ENCODE measurements around the gene COMP.

COMP gene

DNA sequence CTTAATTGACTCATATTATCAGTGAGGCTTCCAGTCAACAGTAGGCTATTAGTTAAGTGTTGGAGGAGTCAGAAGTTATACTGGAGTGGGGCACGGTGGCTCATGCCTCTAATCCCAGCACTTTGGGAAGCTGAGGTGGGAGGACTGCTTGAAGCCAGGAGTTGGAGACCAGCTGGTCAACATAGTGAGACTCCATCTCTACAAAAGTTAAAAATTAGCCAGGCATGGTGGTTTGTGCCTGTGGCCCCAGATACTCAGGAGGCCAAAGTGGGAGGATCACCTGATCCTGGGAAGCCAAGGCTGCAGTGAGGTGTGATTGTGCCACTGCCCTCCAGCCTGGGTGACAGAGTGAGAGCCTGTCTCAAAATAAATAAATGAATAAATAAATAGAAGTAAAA is 53.2 kb downstream of the COMP start:
- H3K27ac ChIP-seq (ENCODE audit: low read depth, low read length), result no peak overlapping the region
- H4K20me1 ChIP-seq (ENCODE audit: control insufficient read depth, insufficient read depth, low read depth, low read length), result 0 out of 2 replicates have a peak, but pooled peaks cover 4% of the 10 kb centered on the region
- no peak overlapping the region for H3K4me3 ChIP-seq (ENCODE audit: low read length)
- H3F3A ChIP-seq (ENCODE audit: control insufficient read depth, insufficient read depth), result no peaks in the 10 kb centered on the region
- no peaks in the 10 kb centered on the region for H3K36me3 ChIP-seq (ENCODE audit: control insufficient read depth, low read length)
- TF ChIP-seq, protein P1, sequence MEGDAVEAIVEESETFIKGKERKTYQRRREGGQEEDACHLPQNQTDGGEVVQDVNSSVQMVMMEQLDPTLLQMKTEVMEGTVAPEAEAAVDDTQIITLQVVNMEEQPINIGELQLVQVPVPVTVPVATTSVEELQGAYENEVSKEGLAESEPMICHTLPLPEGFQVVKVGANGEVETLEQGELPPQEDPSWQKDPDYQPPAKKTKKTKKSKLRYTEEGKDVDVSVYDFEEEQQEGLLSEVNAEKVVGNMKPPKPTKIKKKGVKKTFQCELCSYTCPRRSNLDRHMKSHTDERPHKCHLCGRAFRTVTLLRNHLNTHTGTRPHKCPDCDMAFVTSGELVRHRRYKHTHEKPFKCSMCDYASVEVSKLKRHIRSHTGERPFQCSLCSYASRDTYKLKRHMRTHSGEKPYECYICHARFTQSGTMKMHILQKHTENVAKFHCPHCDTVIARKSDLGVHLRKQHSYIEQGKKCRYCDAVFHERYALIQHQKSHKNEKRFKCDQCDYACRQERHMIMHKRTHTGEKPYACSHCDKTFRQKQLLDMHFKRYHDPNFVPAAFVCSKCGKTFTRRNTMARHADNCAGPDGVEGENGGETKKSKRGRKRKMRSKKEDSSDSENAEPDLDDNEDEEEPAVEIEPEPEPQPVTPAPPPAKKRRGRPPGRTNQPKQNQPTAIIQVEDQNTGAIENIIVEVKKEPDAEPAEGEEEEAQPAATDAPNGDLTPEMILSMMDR (IDR thresholded peaks at IDR 0.05; ENCODE audit: low read depth, low read length, poor library complexity, severe bottlenecking), result no peak
- TF ChIP-seq EZH2phosphoT487 (IDR thresholded peaks at IDR 0.05; ENCODE audit: borderline replicate concordance, low read length), result no peak
- no peaks in the 10 kb centered on the region for H3K9me3 ChIP-seq (ENCODE audit: control insufficient read depth, insufficient read depth, low read length)
- no peak overlapping the region for H3K4me2 ChIP-seq (ENCODE audit: low read length)
- H3K4me1 ChIP-seq (ENCODE audit: control insufficient read depth, low read length), result no peaks in the 10 kb centered on the region
- H3K79me2 ChIP-seq (ENCODE audit: control insufficient read depth, low read length), result no peaks in the 10 kb centered on the region
- H3K9me2 ChIP-seq (replicated peaks; ENCODE audit: control insufficient read depth, low read length), result no peaks in the 10 kb centered on the region
- H3K27me3 ChIP-seq (ENCODE audit: control insufficient read depth, low read length), result no peaks in the 10 kb centered on the region

DNA sequence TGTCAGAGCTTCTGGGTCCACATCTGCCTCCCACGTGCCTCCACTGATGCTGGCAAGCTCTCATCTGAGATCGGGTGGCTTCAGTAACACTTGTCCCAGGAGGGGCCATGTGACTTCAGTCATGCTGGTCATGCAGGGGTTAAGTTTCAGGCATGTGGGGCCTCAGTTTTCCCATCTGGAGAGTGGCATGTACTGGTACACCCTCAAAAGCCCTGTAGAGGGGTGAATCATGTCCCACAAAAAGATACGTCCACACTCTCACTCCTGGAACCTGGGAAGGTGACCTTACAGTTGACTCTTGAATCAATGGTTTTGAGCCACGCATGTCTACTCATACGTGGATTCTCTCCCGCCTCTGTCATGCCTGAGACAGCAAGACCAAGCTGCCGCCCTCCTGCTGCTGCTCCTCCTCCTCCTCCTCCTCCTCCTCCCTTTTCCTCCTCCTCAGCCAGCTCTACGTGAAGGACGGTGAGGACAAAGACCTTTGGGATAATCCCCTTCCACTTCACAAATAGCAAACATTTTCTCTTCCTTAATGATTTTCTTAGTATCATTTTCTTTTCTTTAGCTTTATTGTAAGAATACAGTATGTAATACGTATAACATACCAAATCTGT is 53.7 kb downstream of the COMP start:
- Histone ChIP-seq H3K4me2 (ENCODE audit: low read length) (no peak overlapping the region), H3K4me3 (ENCODE audit: low read length) (no peak overlapping the region), H3K9me2 (replicated peaks; ENCODE audit: control insufficient read depth, low read length) (no peaks in the 10 kb centered on the region), H3K79me2 (ENCODE audit: control insufficient read depth, low read length) (no peaks in the 10 kb centered on the region), H4K20me1 (ENCODE audit: control insufficient read depth, insufficient read depth, low read depth, low read length) (0 out of 2 replicates have a peak, but pooled peaks cover 4% of the 10 kb centered on the region), H3K27ac (ENCODE audit: low read depth, low read length) (no peak overlapping the region), H3K4me1 (ENCODE audit: control insufficient read depth, low read length) (no peaks in the 10 kb centered on the region), H3K27me3 (ENCODE audit: control insufficient read depth, low read length) (no peaks in the 10 kb centered on the region), H3K36me3 (ENCODE audit: control insufficient read depth, low read length) (no peaks in the 10 kb centered on the region), H3F3A (ENCODE audit: control insufficient read depth, insufficient read depth) (no peaks in the 10 kb centered on the region), H3K9me3 (ENCODE audit: control insufficient read depth, insufficient read depth, low read length) (no peaks in the 10 kb centered on the region)
- TF ChIP-seq, protein P1 (IDR thresholded peaks at IDR 0.05; ENCODE audit: low read depth, low read length, poor library complexity, severe bottlenecking), result no peak
- TF ChIP-seq EZH2phosphoT487 (IDR thresholded peaks at IDR 0.05; ENCODE audit: borderline replicate concordance, low read length), result no peak

DNA sequence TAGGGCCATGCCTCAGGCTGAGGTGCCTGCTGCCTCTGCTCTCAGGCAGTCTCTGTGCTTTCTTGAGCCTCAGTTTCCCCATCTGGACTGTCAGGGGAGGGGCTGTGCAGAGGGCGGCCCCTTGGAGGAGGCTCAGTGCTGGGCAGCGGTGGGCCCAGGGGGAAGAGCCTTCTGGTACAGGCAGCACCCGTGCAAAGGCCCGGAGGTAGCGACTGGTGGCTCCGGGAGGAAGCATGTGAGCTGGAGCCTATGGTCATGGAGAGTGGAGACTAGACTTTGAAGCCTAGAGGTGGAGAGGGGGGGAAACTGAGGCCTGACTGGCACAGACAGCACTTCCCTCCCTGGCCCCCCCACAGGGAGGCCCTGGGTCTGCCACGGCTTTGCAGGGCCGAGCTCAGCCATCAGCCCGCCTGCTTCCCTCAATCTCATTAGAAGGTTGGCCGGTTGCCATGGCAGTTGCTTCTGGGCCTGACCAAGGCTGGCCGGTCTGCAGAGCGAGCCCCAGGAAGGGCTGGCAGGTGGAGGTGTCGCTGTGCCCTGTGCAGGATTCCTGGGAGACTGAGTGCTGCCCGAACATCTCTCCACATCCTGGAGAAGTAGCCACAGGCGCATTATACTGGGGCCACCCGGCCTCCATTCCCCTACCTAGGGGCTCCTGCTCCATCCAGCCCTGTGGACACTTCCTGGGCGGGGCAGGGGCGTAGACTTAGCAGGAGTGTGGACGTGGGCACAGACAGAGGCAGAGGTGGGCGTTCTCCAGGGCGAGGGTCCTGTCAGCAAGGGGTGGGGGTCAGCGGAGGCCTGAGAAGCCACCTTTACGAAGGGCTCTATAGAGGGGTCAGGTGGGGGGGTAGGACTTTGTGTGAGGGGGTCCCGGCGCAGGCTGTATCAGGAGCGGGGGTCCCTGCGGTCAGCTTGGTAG is 54.4 kb downstream of the COMP start:
- no peak for TF ChIP-seq EZH2phosphoT487 (IDR thresholded peaks at IDR 0.05; ENCODE audit: borderline replicate concordance, low read length)
- TF ChIP-seq, protein P1 (IDR thresholded peaks at IDR 0.05; ENCODE audit: low read depth, low read length, poor library complexity, severe bottlenecking), result no peak
- H3K9me2 ChIP-seq (replicated peaks; ENCODE audit: control insufficient read depth, low read length), result no peaks in the 10 kb centered on the region
- no peak overlapping the region for H3K27ac ChIP-seq (ENCODE audit: low read depth, low read length)
- no peak overlapping the region for H3K4me2 ChIP-seq (ENCODE audit: low read length)
- H3K36me3 ChIP-seq (ENCODE audit: control insufficient read depth, low read length), result no peaks in the 10 kb centered on the region
- H3K27me3 ChIP-seq (ENCODE audit: control insufficient read depth, low read length), result no peaks in the 10 kb centered on the region
- H3F3A ChIP-seq (ENCODE audit: control insufficient read depth, insufficient read depth), result no peaks in the 10 kb centered on the region
- no peaks in the 10 kb centered on the region for H3K4me1 ChIP-seq (ENCODE audit: control insufficient read depth, low read length)
- no peaks in the 10 kb centered on the region for H3K79me2 ChIP-seq (ENCODE audit: control insufficient read depth, low read length)
- no peaks in the 10 kb centered on the region for H3K9me3 ChIP-seq (ENCODE audit: control insufficient read depth, insufficient read depth, low read length)
- H3K4me3 ChIP-seq (ENCODE audit: low read length), result no peak overlapping the region
- 0 out of 2 replicates have a peak, but pooled peaks cover 4% of the 10 kb centered on the region for H4K20me1 ChIP-seq (ENCODE audit: control insufficient read depth, insufficient read depth, low read depth, low read length)
